SK-N-MC (cell line): ENCODE measurements around the gene TMEM74B.

Source experiments
- EZH2 ChIP-seq: fragments of 200-600 bp; sonication (generic); IDR thresholded peaks from one replicate; pipeline ENCODE4 v1.6.1; 2017; ENCODE audit warnings: antibody characterized with exemption
- FOXP2 ChIP-seq: optimal IDR thresholded peaks from 2 replicates; pipeline ENCODE3; 2011; ENCODE audit warnings: mild to moderate bottlenecking, moderate library complexity; ENCODE audit not compliant: insufficient read depth; ENCODE audit errors: extremely low read length, control extremely low read depth
- POLR2AphosphoS5 ChIP-seq: IDR thresholded peaks from 2 replicates; pipeline ENCODE4 v1.6.1; 2012; ENCODE audit warnings: mild to moderate bottlenecking, low read depth, low read length, borderline replicate concordance

- TF ChIP-seq POLR2AphosphoS5 = peak; percentile 89
- no peak for TF ChIP-seq FOXP2
- no peak for TF ChIP-seq EZH2
Observed at GRCh38 chr20:1225783-1226654, 41.2 kb upstream of the TMEM74B start, which contains the start of gene RAD21L1.
